D721Med (cell line): ENCODE data around the gene SLC35A2.

Experiments
- DNase-seq: peaks from one replicate; pipeline ENCODE4 v3.0.0; 2011; ENCODE audit warnings: low spot score; ENCODE audit not compliant: insufficient read length
- FAIRE-seq: peaks from 2 replicates; lab custom pipeline; 2011; peaks lifted over from hg19 to GRCh38; lab: Jason Lieb, UNC
- CTCF ChIP-seq: IDR thresholded peaks from 2 replicates; pipeline ENCODE4 v1.5.1; 2012; ENCODE audit warnings: mild to moderate bottlenecking, control low read depth; ENCODE audit not compliant: insufficient read depth; ENCODE audit errors: missing control alignments

SLC35A2 gene

DNA sequence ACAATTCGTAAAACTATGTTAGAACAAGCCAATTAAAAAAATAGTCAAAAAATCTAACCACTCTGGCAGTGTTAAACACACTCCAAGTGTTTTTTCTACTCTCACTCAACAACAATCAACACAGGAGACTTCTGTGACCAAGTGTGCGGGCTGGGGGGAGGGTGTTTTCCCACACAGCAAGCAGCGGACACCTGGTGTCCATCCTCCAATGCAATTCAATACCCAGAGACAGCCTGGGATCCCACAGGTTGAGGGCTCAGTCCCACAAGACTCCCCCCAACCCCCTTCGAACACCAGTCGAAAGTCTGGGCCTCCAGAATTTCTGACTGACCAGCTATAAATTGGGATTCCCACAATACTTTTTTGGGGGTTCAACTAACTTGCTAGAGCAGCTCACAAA lies 15.7 kb upstream of the SLC35A2 start:
- FAIRE-seq, result no peak
- TF ChIP-seq CTCF, result no peak
- DNase-seq, result no peak

DNA sequence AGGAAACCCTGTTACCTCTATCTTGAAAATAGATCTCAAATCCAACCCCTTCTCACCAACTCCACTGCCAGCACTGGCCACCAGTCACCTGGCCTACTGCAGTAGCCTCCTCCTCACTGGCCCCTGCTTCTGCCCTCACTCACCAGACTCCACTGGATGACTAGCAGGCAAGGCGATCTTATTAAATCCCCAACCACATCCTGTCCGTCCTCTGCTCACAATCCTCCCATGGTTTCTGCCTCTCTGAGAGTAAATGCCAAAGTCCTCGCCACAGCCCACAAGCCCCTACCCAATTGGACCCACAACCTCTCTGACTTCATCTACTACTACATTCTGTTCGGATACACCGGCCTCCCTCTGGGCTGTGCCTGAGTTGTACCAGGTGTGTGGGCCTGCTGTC lies 12.8 kb upstream of the SLC35A2 start:
- DNase-seq (no peak), FAIRE-seq (no peak)
- TF ChIP-seq CTCF, result no peak

DNA sequence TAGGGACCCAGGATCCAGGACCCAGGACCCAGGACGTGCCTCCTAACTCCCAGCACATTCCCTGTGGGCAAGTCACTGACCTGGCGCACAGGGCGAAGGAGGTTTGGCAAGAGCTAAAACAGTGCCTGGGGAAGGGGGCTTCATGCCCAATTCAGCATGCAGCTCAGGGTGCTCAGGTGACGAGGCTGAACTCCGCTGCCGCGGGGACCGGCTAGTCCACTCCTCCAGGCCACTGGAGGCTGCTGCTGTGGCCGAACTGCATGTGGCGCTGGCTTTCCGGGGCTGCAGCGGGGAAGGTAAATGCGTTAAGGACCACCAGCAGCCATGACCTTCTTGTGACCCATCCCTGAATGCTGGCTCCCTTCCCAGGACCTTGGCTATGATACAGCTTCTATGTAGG lies 12.3 kb upstream of the SLC35A2 start:
- FAIRE-seq, result no peak
- no peak for TF ChIP-seq CTCF
- DNase-seq, result no peak

GRCh38 chrX:48920718-48921104 lies 9.3 kb upstream of the SLC35A2 start:
- FAIRE-seq, result no peak
- DNase-seq, result no peak
- no peak for TF ChIP-seq CTCF

- TF ChIP-seq CTCF, result no peak
- no peak for FAIRE-seq
- no peak for DNase-seq
These were observed 8.7 kb upstream of the SLC35A2 start for GRCh38 chrX:48919947-48920717.

DNA sequence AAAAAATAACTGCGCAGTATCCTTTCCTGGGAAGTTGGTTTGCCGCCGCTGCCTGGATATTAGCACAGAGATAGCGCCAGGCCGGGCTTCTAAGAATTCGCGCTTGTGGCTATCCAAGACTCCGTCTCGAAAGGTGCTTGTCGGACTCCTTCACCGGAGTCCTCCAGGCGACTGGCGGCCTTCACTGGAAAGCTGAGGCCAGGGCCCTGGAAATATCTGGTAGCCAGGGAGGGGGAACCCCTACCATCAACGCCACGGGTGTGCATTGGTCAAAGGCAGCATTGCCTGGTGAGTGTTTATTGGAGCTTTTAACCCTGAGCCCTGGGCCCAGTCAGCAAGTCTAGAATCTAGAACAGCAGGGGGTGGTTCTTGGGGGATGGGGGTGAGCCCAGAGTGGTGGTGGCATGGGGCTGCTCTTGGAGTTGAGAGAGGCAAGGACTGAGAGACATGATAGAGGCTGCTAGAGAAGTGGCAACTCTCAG lies 8.0 kb upstream of the SLC35A2 start:
- FAIRE-seq (no peak), DNase-seq (no peak)
- TF ChIP-seq CTCF, result no peak

DNA sequence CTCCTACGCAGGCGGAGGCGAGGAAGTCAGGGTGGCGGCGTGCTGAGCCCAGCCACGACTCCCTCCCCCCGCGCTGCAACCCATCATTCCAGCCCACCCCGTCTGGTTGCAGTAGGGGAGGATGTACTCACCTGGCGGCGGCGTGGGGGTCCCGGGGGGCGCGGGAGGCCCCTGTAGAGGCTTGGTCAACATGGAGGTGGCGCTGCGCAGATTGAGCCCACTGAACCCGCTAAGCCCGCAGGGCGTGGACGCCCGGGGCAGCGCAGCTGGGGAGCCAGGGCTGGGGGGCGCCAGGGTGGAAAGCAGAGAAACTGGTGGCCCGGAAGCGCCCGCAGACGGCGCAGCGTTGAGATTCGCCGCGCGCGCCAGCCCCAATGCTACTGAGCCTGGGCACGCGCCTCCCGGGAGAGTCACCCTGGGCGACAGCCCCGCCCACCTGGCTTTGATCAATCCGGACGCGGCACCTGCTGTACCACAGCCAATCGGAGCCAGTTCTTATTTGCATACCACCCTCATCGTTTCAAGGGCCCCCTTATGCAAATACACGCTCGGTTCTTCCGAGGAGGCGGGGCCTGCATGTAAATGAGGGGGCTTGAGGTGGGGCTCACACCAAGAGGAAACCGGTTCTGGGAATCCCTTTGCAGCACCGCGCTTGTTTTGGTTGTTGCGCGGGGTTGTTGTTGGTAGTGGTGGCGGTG lies 7.3 kb upstream of the SLC35A2 start, which contains the start of gene PIM2:
Gene PIM2 (minus strand): TSS at position 382 of the 698 bp plus-strand sequence. CDS start 190 bp downstream, at position 192.
- no peak for TF ChIP-seq CTCF
- peak; percentile 69 for FAIRE-seq
- peak; percentile 44 for DNase-seq
